HCT116 (cell line): Measurements from ENCODE around the gene AURKA. TPM values are rescaled to one million over a fixed set of nuclear protein-coding genes. Genes with fewer than 3 reads are reported as not detected.
A peak's percentile ranks its signal among the peaks of the same experiment; 100 is the strongest.

Experiments used
- ATAC-seq: fragments of 200-7000 bp; cut with Tn5 transposase; 2 replicates; pipeline ENCODE4 v1.9.1; 2020; ENCODE audit warnings: mild to moderate bottlenecking, moderate library complexity
- BruUV-seq: library from RNA; stranded (reverse); fragments of 400-500 nt; replicated peaks from 2 replicates; lab custom pipeline; 2021; lab: Mats Ljungman, UMichigan
- CTCF ChIA-PET: fragments of 300-600 bp; sonication (Branson Sonifier 250); formaldehyde crosslinking; loops from one replicate; lab custom pipeline; 2021; ENCODE audit warnings: antibody characterized with exemption; lab: Charles Lee
- POLR2A ChIA-PET: fragments of 300-600, 350-600 bp; sonication (Branson Sonifier 250); formaldehyde crosslinking; loops from one replicate; lab custom pipeline; 2021; ENCODE audit warnings: antibody characterized with exemption; lab: Charles Lee
- RAD21 ChIA-PET, 2 experiments: fragments of 300-600 bp; sonication (Branson Sonifier 250); formaldehyde crosslinking; loops; one replicate each; lab custom pipeline; 2023; ENCODE audit warnings: low total read pairs in 2 of 2; ENCODE audit not compliant: uncharacterized antibody in 2 of 2, unreplicated experiment in 2 of 2, low non-redundant PET in 1 of 2; lab: Charles Lee
- DNase-seq: peaks from one replicate; pipeline ENCODE4 v3.0.0-alpha.2; 2010; ENCODE audit warnings: low read depth, low spot score
- H2AFZ ChIP-seq: fragments of 200-600 bp; shearing (Covaris generic), sonication (generic); 2 replicates; pipeline ENCODE4 v1.6.1; 2017; ENCODE audit warnings: low read depth, mixed run types, mixed read lengths, antibody characterized with exemption, low read length; ENCODE audit not compliant: poor library complexity, severe bottlenecking
- H3K27ac ChIP-seq: 2 replicates; pipeline ENCODE4 v1.5.1; 2012; ENCODE audit warnings: low read depth, low read length
- H3K27me3 ChIP-seq: fragments of 200-600 bp; sonication (generic); 2 replicates; pipeline ENCODE4 v1.6.1; 2016; ENCODE audit warnings: mixed run types, low read length, mixed read lengths; ENCODE audit not compliant: insufficient read depth
- H3K36me3 ChIP-seq, 2 experiments: fragments of 200-500 bp in 1 of 2; fragments of 200-600 bp in 1 of 2; sonication (Bioruptor generic) in 1 of 2; sonication (generic) in 1 of 2; 2 replicates each; pipeline versions ENCODE4 v1.5.1 to v1.6.1; 2014 to 2016; ENCODE audit warnings: low read length in 2 of 2, inconsistent platforms in 1 of 2, mixed read lengths in 1 of 2, mixed run types in 1 of 2; ENCODE audit not compliant: insufficient read depth in 2 of 2, control insufficient read depth in 1 of 2
- H3K4me1 ChIP-seq, 2 experiments: fragments of 200-600 bp in 1 of 2; sonication (generic) in 1 of 2; 2 replicates each; pipeline versions ENCODE4 v1.5.1 to v1.6.1; 2012 to 2017; ENCODE audit warnings: low read length in 2 of 2, inconsistent platforms in 1 of 2, mild to moderate bottlenecking in 1 of 2, mixed read lengths in 1 of 2, mixed run types in 1 of 2, moderate library complexity in 1 of 2; ENCODE audit not compliant: insufficient read depth in 2 of 2, control insufficient read depth in 1 of 2
- H3K4me2 ChIP-seq: fragments of 200-600 bp; sonication (generic); 2 replicates; pipeline ENCODE4 v1.6.1; 2017; ENCODE audit warnings: mixed run types, low read length, mixed read lengths
- H3K4me3 ChIP-seq, 2 experiments: fragments of 200-600 bp in 1 of 2; sonication (generic) in 1 of 2; replicated peaks in 1 of 2; 2 replicates each; pipeline ENCODE4 v1.5.1; 2011 to 2016; ENCODE audit warnings: low read length in 2 of 2, control low read depth in 1 of 2, low read depth in 1 of 2, mild to moderate bottlenecking in 1 of 2, mixed read lengths in 1 of 2, mixed run types in 1 of 2
- H3K79me2 ChIP-seq: fragments of 200-600 bp; sonication (generic); 2 replicates; pipeline ENCODE4 v1.6.1; 2017; ENCODE audit warnings: mild to moderate bottlenecking, mixed run types, low read length, moderate library complexity, mixed read lengths; ENCODE audit not compliant: insufficient read depth
- H3K9ac ChIP-seq: fragments of 200-600 bp; sonication (generic); 2 replicates; pipeline ENCODE4 v1.6.1; 2016; ENCODE audit warnings: low read length, mixed read lengths
- H3K9me2 ChIP-seq: fragments of 200-600 bp; sonication (generic), shearing (Covaris generic); 2 replicates; pipeline ENCODE4 v1.6.1; 2017; ENCODE audit warnings: mixed run types, mild to moderate bottlenecking, moderate library complexity; ENCODE audit not compliant: insufficient read depth
- H3K9me3 ChIP-seq, 2 experiments: fragments of 200-500 bp in 1 of 2; fragments of 200-600 bp in 1 of 2; sonication (Bioruptor generic) in 1 of 2; sonication (generic) in 1 of 2; 2 replicates each; pipeline ENCODE4 v1.6.1; 2014 to 2017; ENCODE audit warnings: low read length in 2 of 2, mixed read lengths in 2 of 2, inconsistent platforms in 1 of 2, low read depth in 1 of 2, mild to moderate bottlenecking in 1 of 2, mixed run types in 1 of 2, moderate library complexity in 1 of 2; ENCODE audit not compliant: control insufficient read depth in 1 of 2, insufficient read depth in 1 of 2
- H4K20me1 ChIP-seq: fragments of 200-600 bp; sonication (generic), shearing (Covaris generic); 2 replicates; pipeline ENCODE4 v1.6.1; 2017; ENCODE audit warnings: mixed run types, mild to moderate bottlenecking, moderate library complexity; ENCODE audit not compliant: insufficient read depth
- CEBPB ChIP-seq: IDR thresholded peaks from 2 replicates; pipeline ENCODE4 v1.6.1; 2012; ENCODE audit warnings: low read depth
- EGR1 ChIP-seq: IDR thresholded peaks from 2 replicates; pipeline ENCODE4 v1.6.1; 2012; ENCODE audit warnings: low read depth
- EZH2phosphoT487 ChIP-seq: fragments of 200-600 bp; IDR thresholded peaks from 2 replicates; pipeline ENCODE4 v1.6.1; 2018; ENCODE audit warnings: antibody characterized with exemption, borderline replicate concordance
- FOSL1 ChIP-seq: IDR thresholded peaks from 2 replicates; pipeline ENCODE4 v1.6.1; 2012; ENCODE audit warnings: low read depth
- JUND ChIP-seq: IDR thresholded peaks from 2 replicates; pipeline ENCODE4 v1.6.1; 2012
- POLR2AphosphoS5 ChIP-seq: IDR thresholded peaks from 2 replicates; pipeline ENCODE4 v1.6.1; 2011; ENCODE audit warnings: mild to moderate bottlenecking, low read depth, low read length, moderate library complexity
- RAD21 ChIP-seq: IDR thresholded peaks from 2 replicates; pipeline ENCODE4 v1.6.1; 2012; ENCODE audit warnings: low read depth, mild to moderate bottlenecking
- SIN3A ChIP-seq: IDR thresholded peaks from 2 replicates; pipeline ENCODE4 v1.6.1; 2012; ENCODE audit warnings: low read depth
- SP1 ChIP-seq: IDR thresholded peaks from 2 replicates; pipeline ENCODE4 v1.6.1; 2012; ENCODE audit warnings: low read depth
- SRF ChIP-seq: IDR thresholded peaks from 2 replicates; pipeline ENCODE4 v1.6.1; 2012; ENCODE audit warnings: low read depth
- YY1 ChIP-seq: IDR thresholded peaks from 2 replicates; pipeline ENCODE4 v1.6.1; 2011; ENCODE audit warnings: low read length, low read depth, moderate library complexity, mild to moderate bottlenecking; ENCODE audit not compliant: insufficient replicate concordance; ENCODE audit errors: extremely low read depth
- ZFX ChIP-seq: fragments of 450-650 bp; IDR thresholded peaks from 2 replicates; pipeline ENCODE4 v1.6.1; 2017
- ZNF274 ChIP-seq: fragments of 200-500 bp; sonication (Bioruptor generic); IDR thresholded peaks from 2 replicates; pipeline ENCODE4 v1.6.1; 2014; ENCODE audit warnings: mild to moderate bottlenecking, low read depth, low read length, inconsistent platforms
- intact Hi-C: fragments of 100-400 bp; cut with micrococcal nuclease; formaldehyde crosslinking; loops from 2 replicates; pipeline ENCODE4 v1.10.0; 2022
- total RNA-seq: library from RNA; stranded (reverse); gene quantifications from one replicate; pipeline ENCODE4 v1.2.1, GENCODE V29; 2021; ENCODE audit not compliant: unreplicated experiment
- TF ChIP-seq, protein P1 (sequence below), 3 experiments: fragments of 200-600 bp in 1 of 3; sonication (generic) in 1 of 3; IDR thresholded peaks in 2 of 3; conservative IDR thresholded peaks in 1 of 3; 2 replicates each; pipeline ENCODE4 v1.5.1; 2012 to 2017; ENCODE audit warnings: low read depth in 2 of 3, low read length in 2 of 3, antibody characterized with exemption in 1 of 3, borderline replicate concordance in 1 of 3, control low read depth in 1 of 3, mild to moderate bottlenecking in 1 of 3, mixed read lengths in 1 of 3, mixed run types in 1 of 3, moderate library complexity in 1 of 3; ENCODE audit not compliant: insufficient read depth in 1 of 3
- TF ChIP-seq, protein P2 (sequence below): IDR thresholded peaks from 2 replicates; pipeline ENCODE4 v1.6.1; 2012
- TF ChIP-seq, protein P3 (sequence below): IDR thresholded peaks from 2 replicates; pipeline ENCODE4 v1.6.1; 2012
- TF ChIP-seq, protein P4 (sequence below): IDR thresholded peaks from 2 replicates; pipeline ENCODE4 v1.6.1; 2011; ENCODE audit warnings: mild to moderate bottlenecking, low read length, moderate library complexity; ENCODE audit not compliant: insufficient replicate concordance; ENCODE audit errors: extremely low read depth

Gene AURKA
- total RNA-seq, 1 experiment from 2014 or later, result 80.1 TPM

DNA sequence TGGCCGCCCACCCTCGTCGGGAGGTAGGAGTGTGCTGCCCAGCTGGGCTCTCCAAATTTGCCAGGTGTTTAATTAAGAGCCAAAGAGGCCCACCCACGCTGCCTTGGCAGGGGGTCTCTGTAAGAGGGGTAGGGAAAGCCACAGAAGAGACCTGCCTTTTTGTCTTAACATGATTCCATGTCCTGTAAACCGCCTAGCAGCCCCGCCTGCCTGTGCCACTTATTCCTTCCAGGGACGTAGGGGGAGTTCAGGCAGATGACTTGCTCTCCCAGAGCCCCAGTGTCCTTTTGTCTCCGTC lies 31.2 kb downstream of the AURKA start (continued):
- TF ChIP-seq, protein P1, sequence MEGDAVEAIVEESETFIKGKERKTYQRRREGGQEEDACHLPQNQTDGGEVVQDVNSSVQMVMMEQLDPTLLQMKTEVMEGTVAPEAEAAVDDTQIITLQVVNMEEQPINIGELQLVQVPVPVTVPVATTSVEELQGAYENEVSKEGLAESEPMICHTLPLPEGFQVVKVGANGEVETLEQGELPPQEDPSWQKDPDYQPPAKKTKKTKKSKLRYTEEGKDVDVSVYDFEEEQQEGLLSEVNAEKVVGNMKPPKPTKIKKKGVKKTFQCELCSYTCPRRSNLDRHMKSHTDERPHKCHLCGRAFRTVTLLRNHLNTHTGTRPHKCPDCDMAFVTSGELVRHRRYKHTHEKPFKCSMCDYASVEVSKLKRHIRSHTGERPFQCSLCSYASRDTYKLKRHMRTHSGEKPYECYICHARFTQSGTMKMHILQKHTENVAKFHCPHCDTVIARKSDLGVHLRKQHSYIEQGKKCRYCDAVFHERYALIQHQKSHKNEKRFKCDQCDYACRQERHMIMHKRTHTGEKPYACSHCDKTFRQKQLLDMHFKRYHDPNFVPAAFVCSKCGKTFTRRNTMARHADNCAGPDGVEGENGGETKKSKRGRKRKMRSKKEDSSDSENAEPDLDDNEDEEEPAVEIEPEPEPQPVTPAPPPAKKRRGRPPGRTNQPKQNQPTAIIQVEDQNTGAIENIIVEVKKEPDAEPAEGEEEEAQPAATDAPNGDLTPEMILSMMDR (IDR thresholded peaks at IDR 0.05 in 2 of 3, conservative IDR thresholded peaks at IDR 0.05 in 1 of 3; ENCODE audit: borderline replicate concordance in 1 of 3, insufficient read depth in 1 of 3, low read depth in 2 of 3, low read length in 2 of 3), result no peak
- TF ChIP-seq, protein P2, sequence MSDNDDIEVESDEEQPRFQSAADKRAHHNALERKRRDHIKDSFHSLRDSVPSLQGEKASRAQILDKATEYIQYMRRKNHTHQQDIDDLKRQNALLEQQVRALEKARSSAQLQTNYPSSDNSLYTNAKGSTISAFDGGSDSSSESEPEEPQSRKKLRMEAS, result no peak
- TF ChIP-seq ZFX (no peak), ZNF274 (no peak), RAD21 (no peak), SIN3A (no peak), EZH2phosphoT487 (no peak), SP1 (no peak)
- TF ChIP-seq, all 23 proteins: peak for 0

DNA sequence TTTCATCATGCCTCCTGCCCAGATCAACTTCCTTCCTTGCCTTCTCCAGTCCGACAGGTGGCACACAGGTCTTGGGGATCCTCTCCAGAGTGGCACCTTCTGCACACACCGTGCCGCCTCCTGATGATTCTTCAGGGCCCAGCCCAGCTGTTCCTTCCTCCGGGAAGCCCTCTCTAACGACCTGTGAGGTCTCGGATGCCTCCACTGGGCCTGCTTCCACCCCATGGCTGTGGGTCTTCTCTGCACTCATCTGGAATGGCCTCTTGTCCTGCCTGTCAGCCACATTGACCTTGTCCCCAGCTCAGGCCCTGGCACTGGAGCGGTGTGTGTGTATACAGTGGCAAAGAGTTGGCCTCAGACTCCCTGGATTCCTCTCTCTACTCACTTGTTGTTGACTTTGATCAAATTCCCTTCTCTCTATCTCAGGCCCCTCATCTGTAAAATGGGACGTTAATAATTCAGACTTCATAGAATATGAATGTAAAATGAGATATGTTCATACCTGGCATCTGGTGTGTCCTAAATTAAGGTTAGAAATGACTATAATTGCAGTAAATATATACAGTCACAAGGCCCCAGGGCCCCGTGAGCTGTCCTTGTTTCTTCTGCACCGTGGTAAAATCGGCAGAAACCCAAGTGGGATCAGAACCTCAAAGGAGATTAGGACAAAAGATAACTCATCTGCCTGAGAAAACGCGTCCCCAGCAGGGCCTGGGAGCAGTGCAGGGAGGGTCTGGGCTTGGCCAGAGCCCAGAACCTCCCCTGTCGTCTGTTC lies 31.7 kb downstream of the AURKA start:
- no peaks in the 10 kb centered on the region for H3K79me2 ChIP-seq
- CTCF ChIA-PET, result no interaction called here
- H3K27ac ChIP-seq, result no peak overlapping the region
- no peaks in the 10 kb centered on the region for H3K9me2 ChIP-seq
- no peaks in the 10 kb centered on the region for H3K9me3 ChIP-seq
- ATAC-seq (no peak), DNase-seq (no peak)
- POLR2A ChIA-PET, result no interaction called here
- intact Hi-C loops, result no loop called here
- no peak overlapping the region for H2AFZ ChIP-seq
- peak overlapping the region; percentile 88 for H3K4me2 ChIP-seq
- H3K36me3 ChIP-seq, result no peaks in the 10 kb centered on the region
- H3K27me3 ChIP-seq, result no peaks in the 10 kb centered on the region
- H3K4me1 ChIP-seq, result peaks cover 7 to 21% of the 10 kb centered on the region in 2 experiments
- RAD21 ChIA-PET, result no interaction called here
- BruUV-seq, result no TSS peak
- H3K9ac ChIP-seq, result 0 out of 2 replicates have a peak overlapping the region, but pooled peaks have one; percentile 70
- no peaks in the 10 kb centered on the region for H4K20me1 ChIP-seq
- peak overlapping the region; percentile 72 to 77; a peak in 3 of 4 replicates for H3K4me3 ChIP-seq
- TF ChIP-seq EZH2phosphoT487, result no peak
- TF ChIP-seq CEBPB, result no peak
- TF ChIP-seq, protein P3, sequence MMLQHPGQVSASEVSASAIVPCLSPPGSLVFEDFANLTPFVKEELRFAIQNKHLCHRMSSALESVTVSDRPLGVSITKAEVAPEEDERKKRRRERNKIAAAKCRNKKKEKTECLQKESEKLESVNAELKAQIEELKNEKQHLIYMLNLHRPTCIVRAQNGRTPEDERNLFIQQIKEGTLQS, result no peak
- no peak for TF ChIP-seq SRF
- TF ChIP-seq FOSL1, result no peak
- no peak for TF ChIP-seq RAD21
- no peak for TF ChIP-seq EGR1
- TF ChIP-seq, protein P1 (IDR thresholded peaks at IDR 0.05 in 2 of 3, conservative IDR thresholded peaks at IDR 0.05 in 1 of 3; ENCODE audit: borderline replicate concordance in 1 of 3, insufficient read depth in 1 of 3, low read depth in 2 of 3, low read length in 2 of 3), result no peak
- TF ChIP-seq SP1, result no peak
- TF ChIP-seq, protein P2, result no peak
- no peak for TF ChIP-seq ZNF274
- TF ChIP-seq JUND, result no peak
- TF ChIP-seq POLR2AphosphoS5, result no peak
- TF ChIP-seq YY1, result no peak
- TF ChIP-seq, protein P4, sequence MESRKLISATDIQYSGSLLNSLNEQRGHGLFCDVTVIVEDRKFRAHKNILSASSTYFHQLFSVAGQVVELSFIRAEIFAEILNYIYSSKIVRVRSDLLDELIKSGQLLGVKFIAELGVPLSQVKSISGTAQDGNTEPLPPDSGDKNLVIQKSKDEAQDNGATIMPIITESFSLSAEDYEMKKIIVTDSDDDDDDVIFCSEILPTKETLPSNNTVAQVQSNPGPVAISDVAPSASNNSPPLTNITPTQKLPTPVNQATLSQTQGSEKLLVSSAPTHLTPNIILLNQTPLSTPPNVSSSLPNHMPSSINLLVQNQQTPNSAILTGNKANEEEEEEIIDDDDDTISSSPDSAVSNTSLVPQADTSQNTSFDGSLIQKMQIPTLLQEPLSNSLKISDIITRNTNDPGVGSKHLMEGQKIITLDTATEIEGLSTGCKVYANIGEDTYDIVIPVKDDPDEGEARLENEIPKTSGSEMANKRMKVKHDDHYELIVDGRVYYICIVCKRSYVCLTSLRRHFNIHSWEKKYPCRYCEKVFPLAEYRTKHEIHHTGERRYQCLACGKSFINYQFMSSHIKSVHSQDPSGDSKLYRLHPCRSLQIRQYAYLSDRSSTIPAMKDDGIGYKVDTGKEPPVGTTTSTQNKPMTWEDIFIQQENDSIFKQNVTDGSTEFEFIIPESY, result no peak
- TF ChIP-seq SIN3A, result no peak
